A549 (cell line): ENCODE results near the gene LBX2.

Experiments
- CEBPB ChIP-seq, 2 experiments: fragments of >200 bp in 1 of 2; sonication (Bioruptor Twin) in 1 of 2; formaldehyde crosslinking in 1 of 2; IDR thresholded peaks; 2 replicates each; pipeline ENCODE4 v1.6.1; 2012 to 2016
- CHD4 ChIP-seq: fragments of 200-600 bp; sonication (generic); IDR thresholded peaks from 2 replicates; pipeline ENCODE4 v1.6.1; 2016; ENCODE audit warnings: antibody characterized with exemption, mild to moderate bottlenecking, borderline replicate concordance
- POLR2A ChIP-seq: IDR thresholded peaks from 2 replicates; pipeline ENCODE4 v1.6.1; 2012; ENCODE audit warnings: mild to moderate bottlenecking, low read length
- RAD21 ChIP-seq, 2 experiments: fragments of >200 bp in 1 of 2; sonication (Bioruptor Twin) in 1 of 2; formaldehyde crosslinking in 1 of 2; IDR thresholded peaks in 1 of 2; conservative IDR thresholded peaks in 1 of 2; 2 replicates in 1 of 2; 3 replicates in 1 of 2; pipeline ENCODE4 v1.6.1; 2012 to 2018; ENCODE audit warnings: inconsistent platforms in 1 of 2
- RCOR1 ChIP-seq: fragments of 150-350 bp; IDR thresholded peaks from 2 replicates; pipeline ENCODE4 v1.6.1; 2014; ENCODE audit warnings: antibody characterized with exemption, low read length, low read depth
- RNF2 ChIP-seq: fragments of 200-600 bp; sonication (generic); IDR thresholded peaks from 2 replicates; pipeline ENCODE4 v1.6.1; 2016; ENCODE audit warnings: low read depth, mild to moderate bottlenecking, antibody characterized with exemption, moderate library complexity, borderline replicate concordance
- TP53 ChIP-seq: fragments of 250-450 bp; sonication (Bioruptor Pico); IDR thresholded peaks from 2 replicates; pipeline ENCODE4 v1.5.0; 2021; ENCODE audit warnings: mild to moderate bottlenecking, moderate library complexity
- ZFP36 ChIP-seq: fragments of 450-650 bp; IDR thresholded peaks from 2 replicates; pipeline ENCODE4 v1.6.1; 2014; ENCODE audit warnings: borderline replicate concordance; ENCODE audit not compliant: partially characterized antibody
- TF ChIP-seq, protein P1 (sequence below): fragments of >200 bp; sonication (Bioruptor Twin); formaldehyde crosslinking; IDR thresholded peaks from 3 replicates; pipeline ENCODE4 v1.5.1; 2016

DNA sequence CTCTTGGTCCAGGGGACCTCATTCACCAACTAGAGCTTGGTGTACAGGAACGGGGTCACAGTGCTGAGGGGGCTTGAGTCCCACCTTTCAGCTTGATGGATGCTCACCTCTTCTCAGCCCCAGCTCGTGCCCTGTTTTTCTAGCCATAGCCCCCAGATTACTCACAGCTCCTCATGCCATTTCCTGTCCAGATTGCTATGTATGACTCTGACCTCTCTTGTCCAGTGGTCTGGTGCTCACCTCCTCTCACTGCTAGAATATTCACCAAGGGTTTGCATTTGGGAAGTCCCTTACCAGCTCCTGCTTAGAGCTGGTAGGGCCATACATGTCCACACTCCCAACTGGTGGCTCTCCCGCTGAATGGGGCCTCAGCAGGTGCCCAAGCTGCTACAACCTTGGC is 5.9 kb downstream of the LBX2 start:
- no peak for TF ChIP-seq TP53 (CRISPR knock-in tag)
- TF ChIP-seq, protein P1, sequence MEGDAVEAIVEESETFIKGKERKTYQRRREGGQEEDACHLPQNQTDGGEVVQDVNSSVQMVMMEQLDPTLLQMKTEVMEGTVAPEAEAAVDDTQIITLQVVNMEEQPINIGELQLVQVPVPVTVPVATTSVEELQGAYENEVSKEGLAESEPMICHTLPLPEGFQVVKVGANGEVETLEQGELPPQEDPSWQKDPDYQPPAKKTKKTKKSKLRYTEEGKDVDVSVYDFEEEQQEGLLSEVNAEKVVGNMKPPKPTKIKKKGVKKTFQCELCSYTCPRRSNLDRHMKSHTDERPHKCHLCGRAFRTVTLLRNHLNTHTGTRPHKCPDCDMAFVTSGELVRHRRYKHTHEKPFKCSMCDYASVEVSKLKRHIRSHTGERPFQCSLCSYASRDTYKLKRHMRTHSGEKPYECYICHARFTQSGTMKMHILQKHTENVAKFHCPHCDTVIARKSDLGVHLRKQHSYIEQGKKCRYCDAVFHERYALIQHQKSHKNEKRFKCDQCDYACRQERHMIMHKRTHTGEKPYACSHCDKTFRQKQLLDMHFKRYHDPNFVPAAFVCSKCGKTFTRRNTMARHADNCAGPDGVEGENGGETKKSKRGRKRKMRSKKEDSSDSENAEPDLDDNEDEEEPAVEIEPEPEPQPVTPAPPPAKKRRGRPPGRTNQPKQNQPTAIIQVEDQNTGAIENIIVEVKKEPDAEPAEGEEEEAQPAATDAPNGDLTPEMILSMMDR, result no peak
- no peak for TF ChIP-seq RNF2
- TF ChIP-seq CEBPB (IDR thresholded peaks at IDR 0.05), result no peak
- TF ChIP-seq ZFP36, result no peak
- TF ChIP-seq RAD21 (conservative IDR thresholded peaks at IDR 0.05 in 1 of 2, IDR thresholded peaks at IDR 0.05 in 1 of 2), result no peak
- no peak for TF ChIP-seq RCOR1
- TF ChIP-seq POLR2A, result no peak
- no peak for TF ChIP-seq CHD4
